OCI-LY3 (cell line): Measurements from ENCODE around the gene TRIM10.
"Not testable (repeated sequence)": the region's sequence is repeated elsewhere in the genome, so short reads cannot be mapped to it uniquely, and the experiment has no call there.

Experiments
- H2AFZ ChIP-seq: fragments of 200-600, 300-600 bp; shearing (Covaris generic); 2 replicates; pipeline ENCODE4 v1.6.0; 2014; ENCODE audit warnings: antibody characterized with exemption, low read depth, low read length
- H3K27ac ChIP-seq: fragments of 200-600, 300-600 bp; sonication (generic); 2 replicates; pipeline ENCODE4 v1.5.1; 2014; ENCODE audit warnings: mild to moderate bottlenecking, low read length, moderate library complexity, mixed read lengths
- H3K27me3 ChIP-seq: fragments of 200-600, 300-600 bp; sonication (generic); 2 replicates; pipeline ENCODE4 v1.6.1; 2014; ENCODE audit warnings: low read depth, low read length, mixed read lengths
- H3K36me3 ChIP-seq: fragments of 200-600, 300-600 bp; sonication (generic); replicated peaks from 2 replicates; pipeline ENCODE3; 2014; ENCODE audit warnings: low read depth, low read length, mixed read lengths
- H3K4me1 ChIP-seq: fragments of 300-600, 200-600 bp; sonication (generic); 2 replicates; pipeline ENCODE4 v1.6.1; 2014; ENCODE audit warnings: low read length, mixed read lengths
- H3K4me2 ChIP-seq: fragments of 200-600, 300-600 bp; sonication (generic); 2 replicates; pipeline ENCODE4 v1.6.1; 2014; ENCODE audit warnings: low read length, mixed read lengths
- H3K4me3 ChIP-seq: fragments of 300-600, 200-600 bp; sonication (generic); 2 replicates; pipeline ENCODE4 v1.5.1; 2014; ENCODE audit warnings: antibody characterized with exemption, mild to moderate bottlenecking, low read length, moderate library complexity
- H3K79me2 ChIP-seq: fragments of 300-600, 200-600 bp; shearing (Covaris generic); 2 replicates; pipeline ENCODE4 v1.6.1; 2014; ENCODE audit warnings: mild to moderate bottlenecking, low read length, mixed read lengths
- H3K9ac ChIP-seq: fragments of 300-600, 200-600 bp; shearing (Covaris generic); 2 replicates; pipeline ENCODE4 v1.6.0; 2014; ENCODE audit warnings: mild to moderate bottlenecking, low read length, moderate library complexity
- H3K9me3 ChIP-seq: fragments of 200-600, 300-600 bp; shearing (Covaris generic); 2 replicates; pipeline ENCODE4 v1.6.1; 2014; ENCODE audit warnings: low read length, mixed read lengths; ENCODE audit not compliant: insufficient read depth
- H4K20me1 ChIP-seq: fragments of 200-600, 300-600 bp; sonication (generic); 2 replicates; pipeline ENCODE4 v1.6.1; 2016; ENCODE audit warnings: low read length, mixed read lengths; ENCODE audit not compliant: insufficient read depth
- EZH2phosphoT487 ChIP-seq: fragments of 200-600 bp; shearing (Covaris generic); IDR thresholded peaks from 2 replicates; pipeline ENCODE4 v1.6.1; 2018; ENCODE audit warnings: antibody characterized with exemption, mixed run types, low read depth
- TF ChIP-seq, protein P1 (sequence below): fragments of 200-600, 300-600 bp; sonication (generic); IDR thresholded peaks from 2 replicates; pipeline ENCODE4 v1.5.1; 2014; ENCODE audit warnings: antibody characterized with exemption, low read length, low read depth

Gene TRIM10

DNA sequence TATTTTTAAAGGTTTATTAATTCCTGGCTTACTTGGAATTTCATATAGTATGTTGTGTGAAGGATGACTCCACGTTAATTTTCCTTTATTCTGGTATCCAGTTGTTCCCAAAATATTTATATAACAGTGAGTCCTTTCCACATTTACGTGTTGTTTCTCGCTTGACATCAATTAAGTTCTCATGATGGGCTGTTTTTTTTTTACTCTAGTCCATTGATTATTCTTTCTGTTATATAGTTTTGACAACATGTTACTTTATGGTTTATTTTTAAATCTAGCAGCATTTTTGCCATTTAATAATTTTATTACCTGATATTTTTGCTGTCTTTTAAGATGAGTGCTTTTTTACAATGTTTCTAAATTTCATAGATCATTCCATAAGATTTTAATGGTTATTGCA lies 18.3 kb downstream of the TRIM10 start:
- no peak for TF ChIP-seq EZH2phosphoT487
- TF ChIP-seq, protein P1, sequence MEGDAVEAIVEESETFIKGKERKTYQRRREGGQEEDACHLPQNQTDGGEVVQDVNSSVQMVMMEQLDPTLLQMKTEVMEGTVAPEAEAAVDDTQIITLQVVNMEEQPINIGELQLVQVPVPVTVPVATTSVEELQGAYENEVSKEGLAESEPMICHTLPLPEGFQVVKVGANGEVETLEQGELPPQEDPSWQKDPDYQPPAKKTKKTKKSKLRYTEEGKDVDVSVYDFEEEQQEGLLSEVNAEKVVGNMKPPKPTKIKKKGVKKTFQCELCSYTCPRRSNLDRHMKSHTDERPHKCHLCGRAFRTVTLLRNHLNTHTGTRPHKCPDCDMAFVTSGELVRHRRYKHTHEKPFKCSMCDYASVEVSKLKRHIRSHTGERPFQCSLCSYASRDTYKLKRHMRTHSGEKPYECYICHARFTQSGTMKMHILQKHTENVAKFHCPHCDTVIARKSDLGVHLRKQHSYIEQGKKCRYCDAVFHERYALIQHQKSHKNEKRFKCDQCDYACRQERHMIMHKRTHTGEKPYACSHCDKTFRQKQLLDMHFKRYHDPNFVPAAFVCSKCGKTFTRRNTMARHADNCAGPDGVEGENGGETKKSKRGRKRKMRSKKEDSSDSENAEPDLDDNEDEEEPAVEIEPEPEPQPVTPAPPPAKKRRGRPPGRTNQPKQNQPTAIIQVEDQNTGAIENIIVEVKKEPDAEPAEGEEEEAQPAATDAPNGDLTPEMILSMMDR, result no peak
- Histone ChIP-seq H3K36me3 (no peaks in the 10 kb centered on the region), H2AFZ (no peak overlapping the region), H3K4me3 (no peak overlapping the region), H3K27ac (no peak overlapping the region), H3K4me2 (no peak overlapping the region), H3K79me2 (no peaks in the 10 kb centered on the region), H3K9me3 (no peaks in the 10 kb centered on the region), H3K9ac (no peak overlapping the region), H4K20me1 (no peaks in the 10 kb centered on the region), H3K4me1 (no peaks in the 10 kb centered on the region), H3K27me3 (peaks cover 27% of the 10 kb centered on the region)

DNA sequence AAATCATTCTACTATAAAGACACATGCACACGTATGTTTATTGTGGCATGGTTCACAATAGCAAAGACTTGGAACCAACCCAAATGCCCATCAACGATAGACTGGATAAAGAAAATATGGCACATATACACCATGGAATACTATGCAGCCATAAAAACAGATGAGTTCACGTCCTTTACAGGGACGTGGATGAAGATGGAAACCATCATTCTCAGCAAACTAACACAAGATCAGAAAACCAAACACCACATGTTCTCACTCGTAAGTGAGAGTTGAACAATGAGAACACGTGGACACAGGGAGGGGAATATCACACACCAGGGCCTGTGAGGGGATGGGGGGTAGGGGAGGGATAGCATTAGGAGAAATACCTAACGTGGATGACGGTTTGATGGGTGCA lies 20.8 kb downstream of the TRIM10 start:
- H3K4me2 ChIP-seq, H3K79me2 ChIP-seq, H3K9ac ChIP-seq, H3K36me3 ChIP-seq, H4K20me1 ChIP-seq, H3K9me3 ChIP-seq, H2AFZ ChIP-seq, H3K27ac ChIP-seq, H3K4me3 ChIP-seq: not testable (repeated sequence)
- Histone ChIP-seq H3K4me1 (peaks cover 11% of the 10 kb centered on the region), H3K27me3 (peaks cover 27% of the 10 kb centered on the region)

DNA sequence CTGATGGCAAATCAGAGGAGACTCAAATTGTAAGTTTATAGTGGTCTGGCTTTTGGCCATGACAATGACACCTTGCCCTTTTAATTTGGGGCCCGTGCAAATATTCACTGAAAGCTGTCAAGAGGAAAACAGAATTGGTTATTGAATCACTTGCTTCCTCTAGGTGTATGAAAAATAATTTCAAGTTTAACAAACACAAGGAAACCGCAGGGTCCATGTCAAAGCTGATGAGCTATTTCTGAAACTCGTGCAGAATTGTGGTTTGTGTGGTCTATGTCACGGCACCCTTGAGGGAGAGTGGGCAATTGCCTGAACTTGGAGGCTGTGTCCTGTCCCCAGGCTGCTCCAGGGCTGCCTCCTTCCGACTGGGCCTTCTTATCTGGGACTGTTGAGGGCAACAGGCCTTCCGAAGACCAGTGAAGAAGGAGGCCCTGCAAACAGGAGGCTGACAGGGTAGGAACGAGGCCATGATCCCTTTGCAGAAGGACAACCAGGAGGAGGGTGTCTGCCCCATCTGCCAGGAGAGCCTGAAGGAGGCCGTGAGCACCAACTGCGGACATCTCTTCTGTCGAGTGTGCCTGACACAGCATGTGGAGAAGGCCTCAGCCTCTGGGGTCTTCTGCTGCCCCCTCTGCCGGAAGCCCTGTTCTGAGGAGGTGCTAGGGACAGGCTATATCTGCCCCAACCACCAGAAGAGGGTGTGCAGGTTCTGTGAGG lies 24.3 kb downstream of the TRIM10 start:
- Histone ChIP-seq H4K20me1 (no peaks in the 10 kb centered on the region), H3K4me2 (no peak overlapping the region), H3K9ac (no peak overlapping the region), H3K4me1 (peaks cover 11% of the 10 kb centered on the region), H2AFZ (no peak overlapping the region), H3K36me3 (no peaks in the 10 kb centered on the region), H3K79me2 (no peaks in the 10 kb centered on the region), H3K9me3 (no peaks in the 10 kb centered on the region), H3K27ac (no peak overlapping the region), H3K27me3 (peaks cover 29% of the 10 kb centered on the region), H3K4me3 (no peak overlapping the region)
- no peak for TF ChIP-seq EZH2phosphoT487
- TF ChIP-seq, protein P1, result no peak

DNA sequence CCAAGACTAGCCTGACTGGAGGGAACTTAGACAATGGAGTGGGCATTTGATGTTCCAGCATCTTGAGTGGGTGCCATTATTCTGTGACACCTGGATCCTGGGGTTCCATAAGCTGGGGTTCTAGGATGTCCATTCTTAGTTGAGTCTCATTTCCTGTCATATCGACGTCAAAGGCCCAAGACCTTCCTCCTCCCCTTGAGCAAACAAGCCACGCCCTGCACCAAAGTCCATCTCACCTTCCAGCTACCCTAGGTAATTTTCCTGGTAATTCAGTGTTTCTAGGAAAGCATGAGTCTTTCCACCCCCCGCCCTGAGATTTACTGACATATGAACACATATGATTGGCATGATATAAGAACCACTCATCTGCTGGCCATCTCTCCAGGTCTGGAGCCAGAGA lies 25.3 kb downstream of the TRIM10 start, which contains the start of gene TRIM40:
Gene TRIM40 (plus strand): TSS at position 384 of the 400 bp plus-strand sequence. CDS start 897 bp downstream, outside the sequence.
- Histone ChIP-seq H4K20me1 (no peaks in the 10 kb centered on the region), H3K27ac (no peak within 1 kb of the TSS), H3K4me2 (no peak within 1 kb of the TSS), H3K36me3 (no peaks in the 10 kb centered on the region), H3K27me3 (peaks cover 30% of the 10 kb centered on the region), H2AFZ (no peak within 1 kb of the TSS), H3K9ac (no peak within 1 kb of the TSS), H3K4me3 (no peak within 1 kb of the TSS), H3K79me2 (no peaks in the 10 kb centered on the region), H3K4me1 (peaks cover 13% of the 10 kb centered on the region), H3K9me3 (no peaks in the 10 kb centered on the region)
- TF ChIP-seq, protein P1, result no peak
- no peak for TF ChIP-seq EZH2phosphoT487
